HepG2 (cell line): ENCODE data around the gene PRPSAP1. TPM values are rescaled to one million over a fixed set of nuclear protein-coding genes. Genes with fewer than 3 reads are reported as not detected.

Experiments used
- ATAD3A ChIP-seq: sonication (generic); formaldehyde crosslinking; IDR thresholded peaks from 2 replicates; pipeline ENCODE4 v1.4.0; 2020; ENCODE audit warnings: missing genetic modification reagents
- BATF2 ChIP-seq: sonication (generic); formaldehyde crosslinking; IDR thresholded peaks from 2 replicates; pipeline ENCODE4 v1.8.0; 2022; ENCODE audit warnings: mild to moderate bottlenecking, missing genetic modification reagents, moderate library complexity
- ELF1 ChIP-seq: sonication (generic); formaldehyde crosslinking; IDR thresholded peaks from 2 replicates; pipeline ENCODE4 v1.4.0; 2020; ENCODE audit warnings: missing genetic modification reagents
- GTF3A ChIP-seq: sonication (generic); formaldehyde crosslinking; conservative IDR thresholded peaks from 2 replicates; pipeline ENCODE4 v1.4.0; 2020; ENCODE audit warnings: mild to moderate bottlenecking, missing genetic modification reagents
- IRF2 ChIP-seq: IDR thresholded peaks from 2 replicates; pipeline ENCODE4 v1.6.1; 2018; ENCODE audit warnings: missing genetic modification reagents, missing compliant biosample characterization
- KMT2A ChIP-seq: sonication (generic); formaldehyde crosslinking; IDR thresholded peaks from 2 replicates; pipeline ENCODE4 v1.4.0; 2020; ENCODE audit warnings: missing genetic modification reagents
- MXD1 ChIP-seq: sonication (generic); formaldehyde crosslinking; IDR thresholded peaks from 2 replicates; pipeline ENCODE4 v1.4.0; 2020; ENCODE audit warnings: mild to moderate bottlenecking, missing genetic modification reagents
- RBM22 ChIP-seq: fragments of 200-400 bp; formaldehyde crosslinking; optimal IDR thresholded peaks from 2 replicates; pipeline ENCODE3; 2017; ENCODE audit warnings: mild to moderate bottlenecking, low read length, moderate library complexity
- TBL1XR1 ChIP-seq: fragments of 150-350 bp; IDR thresholded peaks from 2 replicates; pipeline ENCODE4 v1.6.1; 2014; ENCODE audit warnings: borderline replicate concordance, low read length; ENCODE audit not compliant: partially characterized antibody
- TERF1 ChIP-seq: sonication (generic); formaldehyde crosslinking; IDR thresholded peaks from 2 replicates; pipeline ENCODE4 v1.8.0; 2022; ENCODE audit warnings: mild to moderate bottlenecking, missing genetic modification reagents, moderate library complexity
- TRAFD1 ChIP-seq: sonication (generic); formaldehyde crosslinking; IDR thresholded peaks from 2 replicates; pipeline ENCODE4 v1.5.1; 2020; ENCODE audit warnings: missing genetic modification reagents, mild to moderate bottlenecking, borderline replicate concordance
- ZBTB26 ChIP-seq: IDR thresholded peaks from 2 replicates; pipeline ENCODE4 v1.6.1; 2016; ENCODE audit warnings: missing compliant biosample characterization, missing genetic modification reagents, borderline replicate concordance
- ZMYM3 ChIP-seq: sonication (generic); formaldehyde crosslinking; IDR thresholded peaks from 2 replicates; pipeline ENCODE4 v1.5.1; 2020; ENCODE audit warnings: mild to moderate bottlenecking, missing genetic modification reagents
- ZNF121 ChIP-seq: sonication (generic); formaldehyde crosslinking; IDR thresholded peaks from 2 replicates; pipeline ENCODE4 v1.5.0; 2020; ENCODE audit warnings: mild to moderate bottlenecking, missing genetic modification reagents
- ZNF17 ChIP-seq: sonication (generic); formaldehyde crosslinking; IDR thresholded peaks from 2 replicates; pipeline ENCODE4 v1.5.0; 2020; ENCODE audit warnings: mild to moderate bottlenecking, missing genetic modification reagents
- ZNF512 ChIP-seq: sonication (generic); formaldehyde crosslinking; IDR thresholded peaks from 2 replicates; pipeline ENCODE4 v1.4.0; 2020; ENCODE audit warnings: mild to moderate bottlenecking, missing genetic modification reagents
- ZNF776 ChIP-seq: sonication (generic); formaldehyde crosslinking; IDR thresholded peaks from 2 replicates; pipeline ENCODE4 v1.4.0; 2020; ENCODE audit warnings: mild to moderate bottlenecking, missing genetic modification reagents
- ZSCAN22 ChIP-seq: sonication (generic); formaldehyde crosslinking; IDR thresholded peaks from 2 replicates; pipeline ENCODE4 v1.4.0; 2020; ENCODE audit warnings: mild to moderate bottlenecking, missing genetic modification reagents
- polyA plus RNA-seq, 8 experiments: library from polyadenylated mRNA; depleted of rRNA in 3 of 8; stranded (reverse) in 7 of 8; unstranded in 1 of 8; fragments of >200 nt; fragmentation: Illumina TruSeq in 4 of 8; extraction: Trizol in 4 of 8; gene quantifications; 2 replicates each; pipeline versions ENCODE4 v1.2.1 to v1.2.3, GENCODE V29; 2011 to 2016; ENCODE audit warnings: low read depth in 4 of 8, missing spikeins in 1 of 8, mixed read lengths in 1 of 8; ENCODE audit not compliant: insufficient read depth in 1 of 8
- total RNA-seq, 5 experiments: library from RNA; depleted of rRNA; stranded (reverse); fragments of >200 nt; fragmentation: Illumina TruSeq; extraction: Trizol; gene quantifications; 2 replicates each; pipeline ENCODE4 v1.2.3, GENCODE V29; 2016; ENCODE audit warnings: low read depth in 1 of 5

PRPSAP1 gene
- total and polyA plus RNA-seq, 2 of the 13 experiments (the other 11 are each of a cell fraction or from before 2014, with no cell fraction given) = 91.1 to 314 TPM

GRCh38 chr17:76264755-76265623 lies 88.7 kb downstream of the PRPSAP1 start, which contains the start of gene UBALD2 (continued):
- TF ChIP-seq BATF2 (CRISPR knock-in tag) (peak; percentile 67; the same call in 1 of the 2 replicates), RBM22 (no peak), ZMYM3 (0 out of 2 replicates have a peak, but pooled peaks have one; percentile 36), ZNF121 (CRISPR knock-in tag) (no peak), ZBTB26 (CRISPR knock-in tag) (no peak), TERF1 (CRISPR knock-in tag) (no peak), MXD1 (CRISPR knock-in tag) (peak; percentile 71), ZSCAN22 (CRISPR knock-in tag) (no peak), ELF1 (CRISPR knock-in tag) (no peak), ZNF776 (no peak), ATAD3A (CRISPR knock-in tag) (no peak), GTF3A (CRISPR knock-in tag) (no peak), KMT2A (no peak), ZNF512 (CRISPR knock-in tag) (no peak), TRAFD1 (CRISPR knock-in tag) (no peak), TBL1XR1 (peak; percentile 79), IRF2 (CRISPR knock-in tag) (no peak), ZNF17 (CRISPR knock-in tag) (no peak)
